ENCODE data around the gene TEX101.

The TEX101 gene

DNA sequence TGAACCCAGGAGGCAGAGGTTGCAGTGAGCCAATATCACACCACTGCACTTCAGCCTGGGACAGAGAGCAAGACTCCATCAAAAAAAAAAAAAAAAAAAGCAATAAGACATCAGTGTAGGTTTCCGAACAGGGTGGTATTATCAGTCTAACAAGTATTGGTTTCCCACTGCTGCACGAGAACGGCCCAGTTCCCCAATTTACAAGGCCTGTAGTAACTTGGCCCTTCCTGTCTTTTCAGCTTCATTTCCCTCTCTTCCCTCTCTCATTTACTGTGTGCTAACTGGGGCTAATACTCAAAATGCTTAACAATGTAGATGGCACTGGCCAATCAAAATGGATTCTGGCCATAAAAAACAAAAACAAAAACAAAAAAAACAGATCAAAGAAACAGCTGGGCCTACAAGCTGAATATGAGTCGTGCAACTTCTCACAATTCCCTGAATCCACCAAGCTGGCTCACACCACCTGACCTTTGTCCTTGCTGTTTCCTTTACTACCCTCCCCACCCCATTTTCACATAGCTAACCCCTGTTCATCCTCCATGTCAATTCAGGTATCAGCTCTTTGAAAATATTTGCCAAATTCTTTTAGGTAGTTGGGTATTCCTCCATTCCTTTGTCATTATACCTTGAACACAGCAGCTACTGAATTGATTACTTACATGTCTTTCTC is 2.4 kb downstream of the TEX101 start:
- Histone ChIP-seq H3K4me1 (ENCODE audit: insufficient read depth, low read length, severe bottlenecking) (no peaks in the 10 kb centered on the region), H3K9me2 (ENCODE audit: low read depth, low read length) (no peaks in the 10 kb centered on the region), H3K27me3 (ENCODE audit: insufficient read depth, low read length) (no peaks in the 10 kb centered on the region; the same call in 1 of the 2 replicates), H4K20me1 (ENCODE audit: insufficient read depth, low read length) (no peaks in the 10 kb centered on the region), H2AFZ (ENCODE audit: low read length) (no peak overlapping the region), H3F3A (ENCODE audit: insufficient read depth, low read length) (no peaks in the 10 kb centered on the region), H3K9me3 (ENCODE audit: low read length) (no peaks in the 10 kb centered on the region), H3K79me2 (ENCODE audit: insufficient read depth, low read length) (no peaks in the 10 kb centered on the region), H3K4me3 (ENCODE audit: low read depth, low read length, poor library complexity, severe bottlenecking) (no peak overlapping the region), H3K27ac (ENCODE audit: low read depth, low read length, poor library complexity, severe bottlenecking) (no peak overlapping the region), H3K36me3 (ENCODE audit: insufficient read depth, low read length) (no peaks in the 10 kb centered on the region), H3K9ac (ENCODE audit: low read length) (no peak overlapping the region), H3K4me2 (ENCODE audit: low read length) (no peak overlapping the region)
- no peak for TF ChIP-seq EZH2 (IDR thresholded peaks at IDR 0.05; ENCODE audit: borderline replicate concordance, low read length)
- TF ChIP-seq, protein P1, sequence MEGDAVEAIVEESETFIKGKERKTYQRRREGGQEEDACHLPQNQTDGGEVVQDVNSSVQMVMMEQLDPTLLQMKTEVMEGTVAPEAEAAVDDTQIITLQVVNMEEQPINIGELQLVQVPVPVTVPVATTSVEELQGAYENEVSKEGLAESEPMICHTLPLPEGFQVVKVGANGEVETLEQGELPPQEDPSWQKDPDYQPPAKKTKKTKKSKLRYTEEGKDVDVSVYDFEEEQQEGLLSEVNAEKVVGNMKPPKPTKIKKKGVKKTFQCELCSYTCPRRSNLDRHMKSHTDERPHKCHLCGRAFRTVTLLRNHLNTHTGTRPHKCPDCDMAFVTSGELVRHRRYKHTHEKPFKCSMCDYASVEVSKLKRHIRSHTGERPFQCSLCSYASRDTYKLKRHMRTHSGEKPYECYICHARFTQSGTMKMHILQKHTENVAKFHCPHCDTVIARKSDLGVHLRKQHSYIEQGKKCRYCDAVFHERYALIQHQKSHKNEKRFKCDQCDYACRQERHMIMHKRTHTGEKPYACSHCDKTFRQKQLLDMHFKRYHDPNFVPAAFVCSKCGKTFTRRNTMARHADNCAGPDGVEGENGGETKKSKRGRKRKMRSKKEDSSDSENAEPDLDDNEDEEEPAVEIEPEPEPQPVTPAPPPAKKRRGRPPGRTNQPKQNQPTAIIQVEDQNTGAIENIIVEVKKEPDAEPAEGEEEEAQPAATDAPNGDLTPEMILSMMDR (IDR thresholded peaks at IDR 0.05; ENCODE audit: low read length): no peak

DNA sequence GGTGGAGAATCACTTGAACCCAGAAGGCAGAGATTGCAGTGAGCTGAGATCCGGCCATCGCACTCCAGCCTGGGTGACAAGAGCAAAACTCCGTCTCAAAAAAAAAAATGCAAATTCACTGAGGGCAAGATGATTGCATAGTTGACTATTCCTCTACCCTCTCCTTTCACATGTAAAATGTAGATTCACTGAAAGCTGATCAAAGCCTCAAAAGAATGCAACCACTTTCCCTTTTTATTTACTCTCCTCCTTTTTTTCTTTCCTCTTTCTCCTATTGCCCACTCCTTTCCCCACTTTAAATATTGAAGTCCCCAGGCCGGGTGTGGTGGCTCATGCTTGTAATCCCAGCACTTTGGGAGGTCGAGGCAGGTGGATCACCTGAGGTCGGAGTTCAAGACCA is 6.3 kb downstream of the TEX101 start:
- H3K36me3 ChIP-seq (ENCODE audit: insufficient read depth, low read length): no peaks in the 10 kb centered on the region
- H3F3A ChIP-seq (ENCODE audit: insufficient read depth, low read length): no peaks in the 10 kb centered on the region
- no peak for TF ChIP-seq EZH2 (IDR thresholded peaks at IDR 0.05; ENCODE audit: borderline replicate concordance, low read length)
- TF ChIP-seq, protein P1 (IDR thresholded peaks at IDR 0.05; ENCODE audit: low read length): no peak
- H3K4me2 ChIP-seq (ENCODE audit: low read length): no peak overlapping the region
- no peak overlapping the region for H3K9ac ChIP-seq (ENCODE audit: low read length)
- H3K9me3 ChIP-seq (ENCODE audit: low read length): no peaks in the 10 kb centered on the region
- no peaks in the 10 kb centered on the region for H4K20me1 ChIP-seq (ENCODE audit: insufficient read depth, low read length)
- H2AFZ ChIP-seq (ENCODE audit: low read length): no peak overlapping the region
- no peaks in the 10 kb centered on the region for H3K79me2 ChIP-seq (ENCODE audit: insufficient read depth, low read length)
- no peaks in the 10 kb centered on the region for H3K9me2 ChIP-seq (ENCODE audit: low read depth, low read length)
- no peak overlapping the region for H3K27ac ChIP-seq (ENCODE audit: low read depth, low read length, poor library complexity, severe bottlenecking)
- no peak overlapping the region for H3K4me3 ChIP-seq (ENCODE audit: low read depth, low read length, poor library complexity, severe bottlenecking)
- H3K27me3 ChIP-seq (ENCODE audit: insufficient read depth, low read length): no peaks in the 10 kb centered on the region
- no peaks in the 10 kb centered on the region for H3K4me1 ChIP-seq (ENCODE audit: insufficient read depth, low read length, severe bottlenecking)

DNA sequence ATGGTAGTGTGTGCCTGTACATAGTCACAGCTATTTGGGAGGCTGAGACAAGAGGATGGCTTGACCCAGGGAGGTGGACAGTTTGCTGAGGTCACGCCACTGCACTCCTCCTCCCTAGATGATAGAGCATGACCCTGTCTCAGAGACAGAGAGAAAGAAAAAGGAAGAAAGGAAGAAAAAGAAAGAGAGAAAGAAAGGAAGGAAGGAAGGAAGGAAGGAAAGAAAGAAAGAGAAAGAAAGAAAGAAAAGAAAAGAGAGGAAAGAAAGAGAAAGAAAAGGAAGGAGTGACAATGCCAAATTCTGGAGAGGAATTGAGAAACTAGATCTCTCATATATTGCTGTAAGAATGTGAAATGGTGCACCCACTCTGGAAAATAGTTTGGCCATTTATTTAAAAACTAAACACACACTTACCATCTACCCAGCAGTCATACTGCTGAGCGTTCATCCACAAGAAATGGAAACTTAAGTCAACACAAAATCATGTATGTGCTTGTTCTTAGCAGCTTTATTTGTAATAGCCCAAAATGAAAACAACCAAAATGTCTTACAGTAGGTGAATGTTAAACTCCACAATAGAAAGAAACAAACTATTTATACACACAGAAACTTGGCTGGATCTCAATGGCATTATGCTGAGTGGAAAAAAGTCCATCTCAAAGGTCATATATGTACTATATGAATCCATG is 7.5 kb downstream of the TEX101 start:
- TF ChIP-seq EZH2 (IDR thresholded peaks at IDR 0.05; ENCODE audit: borderline replicate concordance, low read length): no peak
- TF ChIP-seq, protein P1 (IDR thresholded peaks at IDR 0.05; ENCODE audit: low read length): no peak
- Histone ChIP-seq H3K4me3 (ENCODE audit: low read depth, low read length, poor library complexity, severe bottlenecking) (no peak overlapping the region), H3K9ac (ENCODE audit: low read length) (no peak overlapping the region), H3F3A (ENCODE audit: insufficient read depth, low read length) (no peaks in the 10 kb centered on the region), H3K27ac (ENCODE audit: low read depth, low read length, poor library complexity, severe bottlenecking) (no peak overlapping the region), H4K20me1 (ENCODE audit: insufficient read depth, low read length) (no peaks in the 10 kb centered on the region), H3K36me3 (ENCODE audit: insufficient read depth, low read length) (no peaks in the 10 kb centered on the region), H3K27me3 (ENCODE audit: insufficient read depth, low read length) (no peaks in the 10 kb centered on the region), H3K9me3 (ENCODE audit: low read length) (no peaks in the 10 kb centered on the region), H3K4me2 (ENCODE audit: low read length) (no peak overlapping the region), H3K9me2 (ENCODE audit: low read depth, low read length) (no peaks in the 10 kb centered on the region), H3K4me1 (ENCODE audit: insufficient read depth, low read length, severe bottlenecking) (no peaks in the 10 kb centered on the region), H3K79me2 (ENCODE audit: insufficient read depth, low read length) (no peaks in the 10 kb centered on the region), H2AFZ (ENCODE audit: low read length) (no peak overlapping the region)

Data from OCI-LY1 (cell line).